Measurements from ENCODE around the gene ZNF366. TPM values are rescaled to one million over a fixed set of nuclear protein-coding genes. Genes with fewer than 3 reads are reported as not detected.

The ZNF366 gene
- total RNA-seq, 1 donor from 2014 or later = not detected

GRCh38 chr5:72451741-72452505 lies 55.3 kb downstream of the ZNF366 start:
- no peaks in the 10 kb centered on the region for H4K20me1 ChIP-seq (ENCODE audit: insufficient read depth, low read length)
- Mint-ChIP-seq H3K9me3 (ENCODE audit: unreplicated experiment) (no peaks in the 10 kb centered on the region), H3K4me3 (ENCODE audit: unreplicated experiment) (no peak overlapping the region), H3K4me1 (ENCODE audit: low read depth, unreplicated experiment) (peaks cover 28% of the 10 kb centered on the region), H3K27ac (ENCODE audit: unreplicated experiment) (peak overlapping the region; percentile 95), H3K27me3 (ENCODE audit: low read depth, unreplicated experiment) (no peaks in the 10 kb centered on the region), H3K36me3 (ENCODE audit: low read depth, unreplicated experiment) (peaks cover 6% of the 10 kb centered on the region)
- TF ChIP-seq, protein P1, sequence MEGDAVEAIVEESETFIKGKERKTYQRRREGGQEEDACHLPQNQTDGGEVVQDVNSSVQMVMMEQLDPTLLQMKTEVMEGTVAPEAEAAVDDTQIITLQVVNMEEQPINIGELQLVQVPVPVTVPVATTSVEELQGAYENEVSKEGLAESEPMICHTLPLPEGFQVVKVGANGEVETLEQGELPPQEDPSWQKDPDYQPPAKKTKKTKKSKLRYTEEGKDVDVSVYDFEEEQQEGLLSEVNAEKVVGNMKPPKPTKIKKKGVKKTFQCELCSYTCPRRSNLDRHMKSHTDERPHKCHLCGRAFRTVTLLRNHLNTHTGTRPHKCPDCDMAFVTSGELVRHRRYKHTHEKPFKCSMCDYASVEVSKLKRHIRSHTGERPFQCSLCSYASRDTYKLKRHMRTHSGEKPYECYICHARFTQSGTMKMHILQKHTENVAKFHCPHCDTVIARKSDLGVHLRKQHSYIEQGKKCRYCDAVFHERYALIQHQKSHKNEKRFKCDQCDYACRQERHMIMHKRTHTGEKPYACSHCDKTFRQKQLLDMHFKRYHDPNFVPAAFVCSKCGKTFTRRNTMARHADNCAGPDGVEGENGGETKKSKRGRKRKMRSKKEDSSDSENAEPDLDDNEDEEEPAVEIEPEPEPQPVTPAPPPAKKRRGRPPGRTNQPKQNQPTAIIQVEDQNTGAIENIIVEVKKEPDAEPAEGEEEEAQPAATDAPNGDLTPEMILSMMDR (IDR thresholded peaks at IDR 0.05; ENCODE audit: insufficient read depth, low read depth, low read length) = no peak
- TF ChIP-seq EZH2 (IDR thresholded peaks at IDR 0.05; ENCODE audit: insufficient read depth, low read length) = no peak
- DNase-seq (ENCODE audit: low read depth) (peak; percentile 66), FAIRE-seq (no peak)
- H3K36me3 ChIP-seq (ENCODE audit: insufficient read depth, low read length) = no peaks in the 10 kb centered on the region
- peak overlapping the region; percentile 22 for H3K4me3 ChIP-seq (ENCODE audit: insufficient read depth, low read depth, low read length)
- peaks cover 15% of the 10 kb centered on the region for H3K4me1 ChIP-seq (ENCODE audit: insufficient read depth, low read length)
- H3K27me3 ChIP-seq (ENCODE audit: insufficient read depth, low read length) = no peaks in the 10 kb centered on the region
- H3K9me3 ChIP-seq (ENCODE audit: insufficient read depth, low read depth, low read length) = no peaks in the 10 kb centered on the region
- peak overlapping the region; percentile 17 for H3K9ac ChIP-seq (ENCODE audit: low read length)
- H3K4me2 ChIP-seq (ENCODE audit: low read length) = peak overlapping the region; percentile 60
- H3K79me2 ChIP-seq (ENCODE audit: insufficient read depth, low read length) = no peaks in the 10 kb centered on the region
- peak overlapping the region; percentile 55 for H3K27ac ChIP-seq (ENCODE audit: low read depth, low read length)
- peak overlapping the region; percentile 75 for H2AFZ ChIP-seq (ENCODE audit: low read depth, low read length)

GRCh38 chr5:72448368-72448767 lies 58.8 kb downstream of the ZNF366 start:
- H3K27ac Mint-ChIP-seq (ENCODE audit: unreplicated experiment) = no peak overlapping the region
- no peak for FAIRE-seq
- peaks cover 25% of the 10 kb centered on the region for H3K4me1 Mint-ChIP-seq (ENCODE audit: low read depth, unreplicated experiment)

More at GRCh38 chr5:72448368-72448767, 58.8 kb downstream of the ZNF366 start:
- Histone ChIP-seq H3K79me2 (ENCODE audit: insufficient read depth, low read length) (no peaks in the 10 kb centered on the region), H4K20me1 (ENCODE audit: insufficient read depth, low read length) (no peaks in the 10 kb centered on the region), H3K36me3 (ENCODE audit: insufficient read depth, low read length) (no peaks in the 10 kb centered on the region), H3K9ac (ENCODE audit: low read length) (no peak overlapping the region), H3K4me1 (ENCODE audit: insufficient read depth, low read length) (peaks cover 15% of the 10 kb centered on the region), H3K27ac (ENCODE audit: low read depth, low read length) (no peak overlapping the region), H3K27me3 (ENCODE audit: insufficient read depth, low read length) (no peaks in the 10 kb centered on the region), H2AFZ (ENCODE audit: low read depth, low read length) (no peak overlapping the region), H3K4me2 (ENCODE audit: low read length) (no peak overlapping the region), H3K9me3 (ENCODE audit: insufficient read depth, low read depth, low read length) (no peaks in the 10 kb centered on the region), H3K4me3 (ENCODE audit: insufficient read depth, low read depth, low read length) (no peak overlapping the region)
- Mint-ChIP-seq H3K9me3 (ENCODE audit: unreplicated experiment) (no peaks in the 10 kb centered on the region), H3K4me3 (ENCODE audit: unreplicated experiment) (no peak overlapping the region), H3K36me3 (ENCODE audit: low read depth, unreplicated experiment) (peaks cover 6% of the 10 kb centered on the region), H3K27me3 (ENCODE audit: low read depth, unreplicated experiment) (no peaks in the 10 kb centered on the region)
- DNase-seq (ENCODE audit: low read depth) = no peak
- TF ChIP-seq, protein P1 (IDR thresholded peaks at IDR 0.05; ENCODE audit: insufficient read depth, low read depth, low read length) = no peak
- no peak for TF ChIP-seq EZH2 (IDR thresholded peaks at IDR 0.05; ENCODE audit: insufficient read depth, low read length)

All from astrocyte (in vitro differentiated cells and primary cell).